Measurements from ENCODE around the gene ARL4C.

GRCh38 chr2:234536178-234536965 lies 39.5 kb upstream of the ARL4C start:
- TF ChIP-seq CTCF (IDR thresholded peaks at IDR 0.05), result no peak
- no peak for TF ChIP-seq POLR2A (IDR thresholded peaks at IDR 0.05)

All from adrenal gland (tissue), 5 donors.